Stimulated activated CD4-positive, alpha-beta T cell treated with anti-CD3 and anti-CD28 coated beads, Interleukin-12 subunit alpha, Interleukin-12 subunit beta, amount 100 ng/mL, for 4 hours (primary cell): ENCODE results near the gene FPR1.

Experiments used
- DNase-seq: peaks from one replicate; pipeline ENCODE4 v3.0.0-alpha.2; 2020

Gene FPR1

DNA sequence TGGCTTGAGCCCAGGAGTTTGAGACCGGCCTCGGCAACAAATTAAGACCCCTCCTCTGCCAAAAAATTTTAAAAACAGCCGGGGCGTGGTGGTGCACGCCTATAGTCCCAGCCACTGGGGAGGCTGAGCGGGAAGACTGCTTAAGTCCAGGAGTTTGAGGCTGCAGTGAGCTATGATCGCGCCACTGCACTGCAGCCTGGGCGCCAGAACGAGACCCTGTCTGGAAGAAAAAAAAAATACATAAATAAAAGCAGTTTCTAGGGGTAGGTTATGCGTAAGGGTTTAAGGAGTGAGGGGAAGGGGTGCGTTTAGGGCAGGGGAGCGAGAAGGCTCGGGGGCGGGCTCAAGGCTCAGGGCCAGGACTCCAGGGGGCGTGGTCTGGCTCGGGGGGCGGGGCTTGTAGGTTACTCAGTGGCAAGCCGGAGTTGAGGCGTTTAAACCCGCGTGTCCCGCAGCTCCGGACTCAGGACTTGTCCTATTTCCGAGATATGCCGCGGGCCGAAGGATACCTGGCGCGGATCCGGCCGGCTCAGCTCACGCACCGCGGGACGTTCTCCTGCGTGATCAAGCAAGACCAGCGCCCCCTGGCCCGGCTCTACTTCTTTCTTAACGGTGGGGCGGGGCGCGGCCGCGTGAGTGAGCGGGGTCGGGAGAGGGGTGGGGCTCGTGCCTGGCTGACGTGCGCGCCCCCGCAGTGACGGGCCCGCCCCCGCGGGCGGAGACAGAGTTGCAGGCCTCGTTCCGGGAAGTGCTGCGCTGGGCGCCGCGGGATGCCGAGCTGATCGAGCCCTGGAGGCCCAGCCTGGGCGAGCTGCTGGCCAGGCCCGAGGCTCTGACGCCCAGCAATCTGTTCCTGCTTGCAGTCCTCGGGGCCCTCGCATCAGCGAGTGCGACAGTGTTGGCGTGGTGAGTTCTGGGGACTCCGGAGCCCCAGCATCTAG lies 47.8 kb downstream of the FPR1 start:
- peak; percentile 98 for DNase-seq

DNA sequence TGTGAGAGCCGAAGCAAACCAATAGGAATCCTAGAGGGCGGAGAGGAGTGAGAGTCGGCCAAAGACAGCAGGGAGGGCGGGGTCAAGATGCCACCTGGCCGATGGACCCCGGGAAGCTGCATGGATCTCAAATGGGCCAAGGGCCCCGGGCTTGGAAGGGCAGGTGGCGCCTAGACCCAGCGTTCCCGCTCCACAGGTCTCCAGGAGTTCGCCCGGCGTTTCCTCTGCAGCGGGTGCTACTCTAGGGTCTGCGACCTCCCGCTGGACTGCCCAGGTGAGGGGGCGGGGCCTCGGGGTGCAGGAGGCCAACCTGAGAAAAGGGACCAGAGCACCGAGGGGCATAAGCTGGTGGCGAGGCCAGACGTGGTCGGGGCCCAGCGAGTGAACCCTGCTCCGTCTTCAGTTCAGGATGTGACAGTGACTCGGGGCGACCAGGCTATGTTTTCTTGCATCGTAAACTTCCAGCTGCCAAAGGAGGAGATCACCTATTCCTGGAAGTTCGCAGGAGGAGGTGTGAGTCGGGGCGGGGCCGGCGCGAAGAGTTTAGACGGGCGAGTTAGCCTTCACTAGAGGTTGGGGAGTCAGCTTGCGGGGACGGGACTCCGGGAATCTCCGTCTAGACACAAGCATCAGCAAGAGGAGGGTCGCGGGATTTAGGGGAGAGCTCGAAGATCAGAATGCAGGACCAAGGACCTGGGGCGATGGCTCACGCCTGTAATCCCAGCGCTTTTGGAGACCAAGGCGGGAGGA lies 48.7 kb downstream of the FPR1 start:
- no peak for DNase-seq

DNA sequence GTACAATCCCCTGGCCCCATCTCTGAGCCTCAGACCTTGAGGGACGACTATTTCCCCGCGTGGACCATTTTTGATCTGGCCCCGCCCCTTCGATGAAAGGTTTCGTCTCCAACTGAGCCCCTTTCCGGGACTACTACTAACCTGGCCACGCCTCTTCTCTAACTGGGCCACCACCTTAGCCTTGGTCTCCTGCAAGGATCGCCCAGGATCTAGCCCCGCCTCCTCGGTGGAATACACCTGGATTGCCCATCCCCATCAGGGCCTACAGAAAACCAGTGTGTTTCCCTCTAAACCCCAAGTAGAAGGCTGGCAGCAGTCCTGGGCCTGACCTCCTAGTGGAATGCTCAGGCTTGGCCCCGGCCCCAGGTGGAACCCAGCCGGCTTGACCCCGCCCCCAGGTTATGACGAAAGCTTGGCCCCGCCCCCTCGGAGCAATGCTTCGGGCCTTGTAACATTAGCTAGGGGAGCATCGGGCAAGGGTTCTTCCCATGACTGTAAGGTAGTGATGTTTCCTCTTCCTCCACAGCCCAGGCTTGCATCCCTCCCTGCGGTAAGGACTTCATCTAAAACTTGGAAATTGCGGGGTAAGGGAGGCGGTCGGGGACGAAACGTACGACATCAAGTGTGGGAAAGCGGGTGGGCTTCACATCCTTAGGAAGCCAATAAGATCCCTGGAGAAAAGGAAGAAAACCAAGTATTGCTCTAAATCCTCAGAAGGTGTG lies 49.4 kb downstream of the FPR1 start:
- DNase-seq = peak; percentile 48

GRCh38 chr19:51701468-51702100 lies 50.1 kb downstream of the FPR1 start:
- DNase-seq = no peak

DNA sequence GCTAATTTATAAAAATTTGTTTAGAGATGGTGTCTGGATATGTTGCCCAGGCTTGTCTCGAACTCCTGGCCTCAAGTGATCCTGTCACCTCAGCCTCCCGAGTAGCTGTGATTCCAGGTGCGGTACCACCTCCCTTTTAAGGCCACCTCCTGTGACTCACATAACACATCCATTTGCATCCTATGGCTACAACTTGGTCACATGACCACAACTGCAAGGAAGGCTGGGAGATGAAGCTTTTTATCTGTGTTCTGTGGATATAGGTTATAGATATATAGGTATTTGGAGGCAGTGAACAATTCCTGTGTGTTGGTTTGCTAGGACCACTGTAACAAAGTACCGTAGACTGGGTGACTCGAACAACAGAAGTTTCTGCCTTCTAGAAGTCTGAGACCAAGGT lies 52.5 kb downstream of the FPR1 start:
- DNase-seq = no peak

DNA sequence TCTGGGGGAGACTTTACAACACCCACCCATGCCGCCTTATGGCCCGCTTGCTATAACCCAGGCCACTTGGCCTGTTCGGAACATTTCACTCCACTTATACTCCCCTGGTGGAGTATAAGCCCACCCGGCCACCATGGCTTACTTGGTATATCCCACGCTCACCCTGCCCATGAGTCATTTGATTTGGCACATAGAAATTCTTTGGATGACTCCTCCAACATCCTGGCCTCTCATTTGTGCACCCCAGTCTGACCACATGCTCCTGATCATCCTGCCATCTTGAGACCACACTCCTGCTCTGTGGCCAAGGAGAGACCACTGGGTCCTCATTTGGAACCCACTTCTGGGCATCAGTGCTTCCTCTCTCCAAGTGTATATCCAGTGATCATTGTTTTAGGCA lies 53.4 kb downstream of the FPR1 start:
- no peak for DNase-seq

DNA sequence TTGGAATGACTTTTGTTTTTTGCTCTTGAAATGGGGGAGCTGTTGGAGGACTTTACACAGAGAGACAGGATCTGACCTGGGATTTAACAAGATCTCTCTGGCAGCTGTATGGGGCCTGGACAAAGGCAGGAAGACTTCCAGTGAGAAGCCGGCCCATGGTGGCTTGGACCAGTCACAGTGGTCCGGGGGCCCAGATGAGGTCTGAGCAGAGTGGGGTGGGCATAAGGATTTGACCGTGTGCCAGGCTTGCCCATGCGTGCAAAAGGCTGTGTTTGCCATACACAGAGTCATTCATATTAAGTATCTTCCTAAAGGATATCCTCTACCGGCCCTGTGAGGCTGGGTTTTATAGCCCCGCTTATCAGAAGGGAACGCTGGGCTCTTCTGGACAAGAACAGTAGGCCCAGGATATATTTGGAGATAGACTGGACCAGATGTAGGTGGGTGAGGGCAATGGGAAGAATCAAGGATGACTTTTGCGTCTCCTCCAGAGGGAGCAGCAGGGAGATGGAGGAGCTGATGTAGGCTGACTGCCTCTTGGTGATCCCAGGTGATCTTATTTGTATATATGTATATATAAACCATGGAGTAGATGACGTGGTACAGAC lies 54.4 kb downstream of the FPR1 start:
- DNase-seq = no peak

DNA sequence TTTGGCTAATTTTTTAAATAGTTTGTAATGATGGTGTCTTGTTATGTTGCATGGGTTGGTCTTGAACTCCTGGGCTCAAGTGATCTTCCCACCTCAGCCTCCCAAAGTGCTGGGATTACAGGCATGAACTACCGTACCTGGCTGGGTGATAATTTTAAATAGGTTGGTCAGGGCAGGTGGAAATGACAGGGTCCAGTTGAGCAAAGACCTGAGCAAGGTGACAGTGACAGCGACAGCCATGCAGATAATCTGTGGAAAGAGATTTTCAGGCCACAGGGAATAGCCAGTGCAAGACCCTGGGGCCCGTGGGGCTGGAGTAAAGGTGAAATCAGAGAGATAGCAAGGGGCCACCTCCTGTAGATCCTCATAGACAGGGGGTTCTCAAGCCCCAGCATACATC lies 55.1 kb downstream of the FPR1 start:
- DNase-seq = no peak
